Femur (tissue), 1 donor: Measurements from ENCODE around the gene TRIM75.
"Not testable (repeated sequence)": the region's sequence is repeated elsewhere in the genome, so short reads cannot be mapped to it uniquely, and the experiment has no call there.

Source experiments
- DNase-seq: peaks from one replicate; pipeline ENCODE4 v3.0.0-alpha.2; 2017

TRIM75 gene

GRCh38 chr4:165053645-165054044, at the start of gene TRIM75:
Gene TRIM75 (plus strand): TSS chr4:165053866. CDS start chr4:165059148, 5,282 bp downstream.
- no peak for DNase-seq

GRCh38 chr4:165005352-165005925, 48.2 kb upstream of the TRIM75 start:
- DNase-seq, result no peak

DNA sequence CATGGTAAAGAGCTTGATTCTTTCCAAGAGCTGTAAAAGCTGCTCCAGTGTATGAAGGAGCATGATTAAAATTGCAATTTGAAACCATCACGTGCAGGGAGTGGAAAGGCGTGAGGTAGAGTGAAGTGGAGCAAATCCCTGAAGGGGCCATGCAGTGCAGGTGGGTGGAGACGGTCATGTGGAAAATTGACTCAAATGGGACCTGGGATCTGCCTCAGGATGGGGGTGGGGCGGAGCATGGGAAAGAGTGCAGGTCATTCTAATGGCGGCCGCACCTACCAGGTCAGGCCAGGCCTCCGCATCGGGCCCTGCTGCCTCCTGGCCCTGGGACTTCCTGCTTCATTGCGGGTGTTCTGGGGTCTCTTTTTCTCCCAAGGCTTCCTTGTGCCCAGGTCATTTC, 47.2 kb upstream of the TRIM75 start:
- no peak for DNase-seq

DNA sequence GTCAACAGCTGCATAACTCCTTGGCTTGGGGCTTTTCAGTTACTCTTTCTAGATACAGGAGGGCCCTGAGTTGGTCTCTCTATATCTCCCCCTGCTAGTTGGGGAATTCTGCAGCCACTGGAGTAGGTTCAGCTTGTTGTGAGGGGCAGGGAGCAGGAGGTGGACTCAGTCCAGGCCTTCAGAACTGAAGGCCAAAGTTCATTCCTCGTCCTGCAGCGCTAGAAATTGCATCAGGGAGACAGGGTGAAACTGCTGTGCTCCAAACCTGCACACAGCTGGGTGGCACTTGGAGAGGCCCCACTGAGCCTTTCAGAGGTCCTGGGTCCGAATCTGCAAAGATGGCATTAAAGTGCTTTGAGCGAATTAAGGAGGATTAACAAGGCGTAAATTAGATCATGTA, 46.8 kb upstream of the TRIM75 start:
- DNase-seq, result no peak

DNA sequence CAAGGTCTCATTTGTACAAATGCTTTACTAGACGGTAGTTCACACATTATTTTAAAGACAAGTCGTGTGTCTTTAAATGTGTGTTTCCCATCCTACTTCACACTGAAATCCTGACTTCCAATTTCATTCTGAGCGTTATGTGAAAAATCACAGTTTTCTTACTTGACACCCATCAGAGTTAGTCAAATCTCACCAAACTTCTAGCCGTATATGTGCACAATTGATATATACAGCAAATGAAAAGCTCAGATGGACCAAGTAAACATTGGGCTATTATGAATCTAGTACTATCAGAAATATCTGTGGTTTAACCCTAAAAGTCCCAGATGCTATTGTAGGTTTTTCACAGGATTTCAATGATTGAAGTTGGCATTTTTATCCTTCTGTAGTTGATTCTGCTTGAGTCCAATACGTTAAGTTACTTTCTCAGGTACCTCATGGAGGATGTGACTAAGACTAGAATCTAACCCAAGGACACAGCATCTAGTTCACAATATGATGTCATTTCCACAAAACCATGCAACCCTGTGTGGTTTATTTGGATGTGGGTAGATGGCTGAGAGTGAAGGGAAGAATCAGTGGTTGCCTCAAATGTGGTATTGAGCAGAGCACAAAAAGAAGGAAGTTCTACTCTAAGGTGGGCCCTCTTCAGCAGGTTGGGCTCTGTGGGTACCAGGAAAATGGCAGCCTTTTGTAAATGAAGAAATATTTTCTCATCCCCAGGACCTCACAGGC, 44.0 kb upstream of the TRIM75 start:
- DNase-seq, result no peak

DNA sequence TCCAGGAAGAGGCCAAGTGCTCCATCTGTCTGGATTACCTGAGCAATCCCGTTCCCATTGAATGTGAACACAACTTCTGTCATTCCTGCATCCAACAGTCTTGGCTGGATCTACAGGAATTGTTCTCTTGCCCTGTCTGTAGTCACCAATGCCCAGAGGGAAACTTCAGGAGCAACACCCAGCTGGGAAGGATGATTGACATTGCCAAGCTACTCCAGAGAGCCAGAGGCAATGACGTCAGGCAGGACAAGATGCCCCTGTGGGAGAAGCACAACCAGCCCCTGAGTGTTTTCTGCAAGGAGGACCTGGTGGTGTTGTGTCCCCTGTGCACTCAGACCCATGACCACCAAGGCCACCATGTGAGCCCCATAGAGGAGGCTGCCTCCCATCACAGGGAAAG, 43.2 kb upstream of the TRIM75 start:
- DNase-seq, result no peak

DNA sequence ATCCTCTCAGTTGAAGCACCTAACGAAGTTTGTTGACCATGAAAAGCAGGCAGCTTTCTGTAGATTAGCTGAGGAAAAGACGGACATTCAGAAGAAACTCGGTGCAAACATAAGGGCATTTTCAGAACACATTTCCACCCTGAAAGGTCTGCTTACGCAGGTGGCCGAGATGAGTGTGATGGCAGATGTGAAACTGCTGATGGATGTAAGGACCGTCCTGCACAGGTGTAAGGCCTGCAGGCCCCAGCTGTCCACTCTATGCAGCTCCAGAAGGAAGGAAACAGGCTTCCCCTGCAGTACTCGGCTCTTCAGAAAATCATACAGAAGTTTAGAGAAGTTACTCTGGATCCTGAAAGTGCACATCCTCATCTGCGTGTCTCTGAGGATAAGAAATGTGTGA, 42.7 kb upstream of the TRIM75 start:
- no peak for DNase-seq

- DNase-seq, result no peak
These were observed 42.3 kb upstream of the TRIM75 start for GRCh38 chr4:165011403-165011802.

DNA sequence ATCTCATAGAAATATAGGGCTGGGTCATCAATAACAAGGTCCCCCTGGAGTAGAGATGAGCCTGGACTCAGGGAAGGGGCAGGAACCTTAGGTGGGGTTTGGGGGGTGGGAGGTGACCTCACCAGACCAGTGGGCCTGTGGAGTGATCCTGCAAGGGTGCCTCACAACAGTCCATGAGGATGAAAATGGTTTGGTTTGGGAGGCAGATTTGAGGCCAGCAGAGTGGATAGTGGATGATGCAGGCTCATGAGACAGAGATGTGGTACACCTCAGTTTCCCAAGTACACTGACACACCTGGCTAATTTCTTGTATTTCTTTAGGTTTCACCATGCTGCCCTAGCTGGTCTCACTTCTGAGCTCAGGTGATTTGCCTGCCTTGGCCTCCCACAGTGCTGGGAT, 40.0 kb upstream of the TRIM75 start:
- no peak for DNase-seq

- no peak for DNase-seq
These were observed 36.7 kb upstream of the TRIM75 start for GRCh38 chr4:165016971-165017370.

DNA sequence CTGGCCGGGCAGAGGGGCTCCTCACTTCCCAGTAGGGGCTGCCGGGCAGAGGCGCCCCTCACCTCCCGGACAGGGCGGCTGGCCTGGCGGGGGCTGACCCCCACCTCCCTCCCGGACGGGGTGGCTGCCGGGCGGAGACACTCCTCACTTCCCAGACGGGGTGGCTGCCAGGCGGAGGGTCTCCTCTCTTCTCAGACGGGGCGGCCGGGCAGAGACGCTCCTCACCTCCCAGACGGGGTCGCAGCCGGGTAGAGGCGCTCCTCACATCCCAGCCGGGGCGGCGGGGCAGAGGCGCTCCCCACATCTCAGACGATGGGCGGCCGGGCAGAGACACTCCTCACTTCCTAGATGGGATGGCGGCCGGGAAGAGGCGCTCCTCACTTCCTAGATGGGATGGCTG, 33.7 kb upstream of the TRIM75 start:
- not testable (repeated sequence) for DNase-seq

DNA sequence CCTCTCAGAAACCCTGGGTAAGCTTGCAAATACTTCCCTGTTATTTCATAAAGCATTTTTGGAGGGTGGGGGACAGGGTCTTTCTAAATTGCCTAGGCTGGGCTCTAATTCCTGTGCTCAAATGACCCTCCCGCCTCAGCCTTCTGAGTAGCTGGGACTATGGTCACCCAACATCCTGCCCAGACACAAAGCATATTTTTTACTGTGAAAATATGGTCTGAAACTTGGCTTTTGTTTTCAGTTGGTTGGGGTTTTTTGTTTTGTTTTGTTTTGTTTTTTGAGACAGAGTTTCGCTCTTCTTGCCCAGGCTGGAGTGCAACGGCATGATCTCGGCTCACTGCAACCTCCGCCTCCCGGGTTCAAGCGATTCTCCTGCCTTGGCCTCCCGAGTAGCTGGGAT, 27.9 kb upstream of the TRIM75 start:
- not testable (repeated sequence) for DNase-seq

DNA sequence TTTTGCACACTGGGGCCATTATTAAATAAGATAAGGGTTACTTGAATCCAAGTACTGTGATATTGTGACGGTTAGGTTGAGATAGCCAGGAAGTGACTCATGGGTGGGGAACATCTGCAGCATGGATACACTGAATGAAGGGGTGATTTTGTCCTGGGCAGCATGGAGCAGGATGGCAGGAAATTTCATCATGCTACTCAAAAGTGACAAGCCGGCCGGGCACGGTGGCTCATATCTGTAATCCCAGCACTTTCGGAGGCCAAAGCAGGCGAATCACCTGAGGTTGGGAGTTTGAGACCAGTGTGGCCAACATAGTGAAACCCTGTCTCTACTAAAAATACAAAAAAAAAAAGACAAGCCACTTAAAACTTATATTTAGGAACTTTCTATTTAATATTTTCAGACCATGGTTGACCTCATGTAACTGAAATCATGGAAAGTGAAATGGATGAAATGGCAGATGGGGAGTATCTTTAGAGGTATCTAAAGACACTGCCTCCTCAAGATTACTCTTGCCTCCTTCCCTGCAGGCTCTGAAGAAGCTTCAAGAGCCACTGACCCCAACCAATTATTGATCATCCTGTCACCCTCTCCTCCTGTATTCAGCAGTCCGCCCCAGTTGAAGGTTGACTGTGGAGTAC, 25.8 kb upstream of the TRIM75 start:
- no peak for DNase-seq

- no peak for DNase-seq
These were observed 22.0 kb upstream of the TRIM75 start, which contains the start of gene TRIM60 for GRCh38 chr4:165031436-165032211. Gene TRIM60 (plus strand): TSS chr4:165031999. CDS start chr4:165040073, 8,074 bp downstream.

DNA sequence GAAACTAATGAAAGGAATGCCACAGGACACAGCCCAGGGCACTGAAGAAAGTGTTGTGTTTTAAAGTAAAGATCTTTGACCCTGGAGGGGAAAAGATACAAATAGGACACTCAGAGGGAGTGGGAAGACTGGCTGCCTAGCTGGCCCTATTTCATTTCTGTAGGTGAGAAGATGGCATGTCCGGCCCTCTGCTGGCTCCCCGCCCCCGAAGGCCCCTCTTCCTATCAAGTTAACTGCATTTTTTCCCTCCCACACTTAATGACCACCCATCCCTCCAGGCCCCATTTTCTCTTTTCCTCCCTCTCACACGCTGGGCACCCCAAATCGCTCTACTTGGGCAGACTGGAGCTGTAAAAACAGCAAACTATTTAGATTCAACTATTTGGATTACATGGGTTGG, 5.5 kb upstream of the TRIM75 start:
- no peak for DNase-seq

DNA sequence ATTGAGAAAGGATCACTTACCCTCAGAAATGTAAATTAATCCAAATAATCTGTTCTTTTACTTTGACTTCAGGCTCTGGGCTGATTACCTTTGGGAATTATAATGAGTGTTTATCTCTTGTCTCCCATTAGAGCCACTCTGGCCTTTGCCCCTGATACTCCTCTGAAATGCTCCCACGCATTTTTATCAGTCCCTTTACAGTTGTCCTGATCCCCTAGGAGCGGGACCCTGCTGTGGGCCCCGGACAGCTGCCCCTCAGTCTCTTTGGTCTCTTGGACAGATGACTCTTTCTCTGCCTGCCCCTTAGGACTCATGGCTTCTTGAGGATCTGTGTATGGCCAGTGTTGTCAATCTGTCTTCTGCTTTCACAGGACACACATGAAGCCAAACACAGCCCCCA, 1.0 kb upstream of the TRIM75 start:
- DNase-seq, result no peak

GRCh38 chr4:165055601-165056000, 1.9 kb downstream of the TRIM75 start:
- no peak for DNase-seq

- DNase-seq, result peak; percentile 59
These were observed 5.0 kb downstream of the TRIM75 start for GRCh38 chr4:165058666-165059065.

DNA sequence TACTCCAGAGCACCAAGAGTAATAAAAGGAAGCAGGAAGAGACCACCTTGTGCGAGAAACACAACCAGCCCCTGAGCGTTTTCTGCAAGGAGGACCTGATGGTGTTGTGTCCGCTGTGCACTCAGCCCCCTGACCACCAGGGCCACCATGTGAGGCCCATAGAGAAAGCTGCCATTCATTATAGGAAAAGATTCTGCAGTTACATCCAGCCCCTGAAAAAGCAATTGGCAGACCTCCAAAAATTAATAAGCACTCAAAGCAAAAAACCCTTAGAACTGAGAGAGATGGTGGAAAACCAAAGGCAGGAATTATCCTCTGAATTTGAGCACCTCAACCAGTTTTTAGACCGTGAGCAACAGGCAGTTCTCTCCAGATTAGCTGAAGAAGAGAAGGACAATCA, 5.7 kb downstream of the TRIM75 start:
- DNase-seq, result no peak

GRCh38 chr4:165060938-165061337, 7.3 kb downstream of the TRIM75 start:
- DNase-seq, result no peak

DNA sequence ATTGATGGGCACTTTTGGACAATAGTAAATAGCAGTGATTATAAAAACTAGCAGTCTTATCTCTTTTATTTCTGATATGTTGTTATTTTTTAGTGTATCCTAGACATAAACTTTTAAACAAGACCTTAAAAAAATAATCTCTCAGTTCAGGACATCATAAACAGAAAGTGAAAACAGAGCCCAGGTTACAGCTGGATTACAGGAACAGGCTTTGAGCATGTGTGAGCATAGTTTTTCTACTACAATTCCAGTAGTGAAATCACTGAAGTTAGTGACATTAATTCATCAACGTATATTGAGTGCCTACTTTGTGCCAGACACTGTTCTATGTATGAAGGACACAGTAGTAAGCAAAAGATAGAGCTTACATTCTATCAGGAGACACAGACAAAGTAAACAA, 16.9 kb downstream of the TRIM75 start:
- no peak for DNase-seq

DNA sequence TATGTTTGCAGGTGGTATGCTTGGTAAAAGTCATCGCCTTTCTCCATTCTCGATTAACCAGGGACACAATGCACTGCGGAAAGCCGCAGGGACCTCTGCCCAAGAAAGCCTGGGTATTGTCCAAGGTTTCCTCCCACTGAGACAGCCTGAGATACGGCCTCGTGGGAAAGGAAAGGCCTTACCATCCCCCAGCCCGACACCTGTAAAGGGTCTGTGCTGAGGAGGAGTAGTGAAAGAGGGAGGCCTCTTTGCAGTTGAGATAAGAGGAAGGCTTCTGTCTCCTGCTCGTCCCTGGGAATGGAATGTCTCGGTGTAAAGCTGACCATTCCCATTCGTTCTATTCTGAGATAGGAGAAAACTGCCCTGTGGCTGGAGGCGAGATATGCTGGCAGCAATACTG, 19.7 kb downstream of the TRIM75 start:
- DNase-seq, result not testable (repeated sequence)

DNA sequence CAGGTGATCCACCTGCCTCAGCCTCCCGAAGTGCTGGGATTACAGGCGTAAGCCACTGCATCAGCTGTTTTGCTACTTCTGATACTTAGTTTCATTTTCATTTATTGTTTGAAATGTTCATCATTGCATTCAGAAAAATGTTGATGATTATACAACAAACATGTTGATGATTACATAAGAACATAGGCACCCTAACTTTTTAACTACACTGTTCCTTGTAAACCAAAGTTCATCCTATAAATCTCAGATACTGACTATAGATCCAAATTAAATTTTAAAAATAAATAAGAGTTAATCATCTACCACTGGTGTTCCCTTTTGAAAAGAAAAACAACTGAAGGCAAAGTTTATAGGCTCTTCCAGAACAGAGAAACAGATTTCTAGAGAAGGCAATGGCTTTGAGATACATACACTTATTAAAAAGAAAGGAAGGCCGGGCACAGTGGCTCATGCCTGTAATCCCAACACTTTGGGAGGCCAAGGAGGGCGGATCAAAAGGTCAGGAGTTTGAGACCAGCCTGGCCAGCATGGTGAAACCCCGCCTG, 23.4 kb downstream of the TRIM75 start:
- DNase-seq, result no peak
